GM19240 (cell line): Measurements from ENCODE around the gene NKAPL.
A peak's percentile ranks its signal among the peaks of the same experiment; 100 is the strongest.

Experiments
- DNase-seq: peaks from one replicate; pipeline ENCODE4 v3.0.0; 2011; ENCODE audit warnings: low spot score; ENCODE audit not compliant: insufficient read length

Gene NKAPL

GRCh38 chr6:28258877-28259777 is at the start of gene NKAPL:
Gene NKAPL (plus strand): TSS chr6:28259297. CDS start chr6:28259372, 75 bp downstream.
- no peak for DNase-seq

- no peak for DNase-seq
Measured at GRCh38 chr6:28209753-28210535, 49.2 kb upstream of the NKAPL start.

GRCh38 chr6:28211840-28212509 is 47.1 kb upstream of the NKAPL start:
- DNase-seq = no peak

GRCh38 chr6:28212510-28213212 is 46.4 kb upstream of the NKAPL start:
- peak; percentile 32 for DNase-seq

GRCh38 chr6:28213213-28213523 is 45.9 kb upstream of the NKAPL start:
- DNase-seq = no peak

- no peak for DNase-seq
Measured at GRCh38 chr6:28215425-28215824, 43.7 kb upstream of the NKAPL start.

GRCh38 chr6:28217890-28218289 is 41.2 kb upstream of the NKAPL start:
- no peak for DNase-seq

- DNase-seq = no peak
Measured at GRCh38 chr6:28218312-28219248, 40.5 kb upstream of the NKAPL start.

GRCh38 chr6:28220257-28221133 is 38.6 kb upstream of the NKAPL start:
- DNase-seq = no peak

- no peak for DNase-seq
Measured at GRCh38 chr6:28224131-28225055, 34.7 kb upstream of the NKAPL start.

- DNase-seq = peak; percentile 41
Measured at GRCh38 chr6:28225056-28225834, 33.9 kb upstream of the NKAPL start, which contains the start of gene ZSCAN9. Gene ZSCAN9 (plus strand): TSS chr6:28225275. CDS start chr6:28227085, 1,810 bp downstream.

GRCh38 chr6:28226460-28226859 is 32.6 kb upstream of the NKAPL start:
- no peak for DNase-seq

- DNase-seq = no peak
Measured at GRCh38 chr6:28232785-28233184, 26.3 kb upstream of the NKAPL start.

GRCh38 chr6:28235912-28236452 is 23.1 kb upstream of the NKAPL start:
- DNase-seq = no peak

- no peak for DNase-seq
Measured at GRCh38 chr6:28239636-28240035, 19.5 kb upstream of the NKAPL start.

- DNase-seq = no peak
Measured at GRCh38 chr6:28240471-28240870, 18.6 kb upstream of the NKAPL start.

GRCh38 chr6:28243946-28244345 is 15.2 kb upstream of the NKAPL start:
- no peak for DNase-seq
